HL-60 (cell line): ENCODE measurements around the gene SFMBT1.

Experiments used
- DNase-seq, 2 experiments: peaks; one replicate each; pipeline ENCODE4 v3.0.0-alpha.2; 2010 to 2020; ENCODE audit warnings: low read depth in 1 of 2, low spot score in 1 of 2
- H3K27ac ChIP-seq: fragments of 250-450 bp; sonication (Bioruptor Pico); replicated peaks from 2 replicates; pipeline ENCODE4 v1.5.1; 2020; ENCODE audit warnings: mild to moderate bottlenecking, moderate library complexity
- H3K27me3 ChIP-seq: fragments of 250-450 bp; sonication (Bioruptor Pico); 2 replicates; pipeline ENCODE4 v1.5.1; 2021; ENCODE audit warnings: mild to moderate bottlenecking, moderate library complexity; ENCODE audit not compliant: insufficient read depth, poor library complexity, severe bottlenecking
- H3K4me3 ChIP-seq: replicated peaks from 2 replicates; pipeline ENCODE4 v1.5.1; 2011; ENCODE audit warnings: mild to moderate bottlenecking, control low read depth, low read length; ENCODE audit not compliant: insufficient read depth
- GABPA ChIP-seq: IDR thresholded peaks from 2 replicates; pipeline ENCODE4 v1.6.1; 2012; ENCODE audit warnings: low read depth
- POLR2AphosphoS5 ChIP-seq: IDR thresholded peaks from 2 replicates; pipeline ENCODE4 v1.6.1; 2012; ENCODE audit warnings: low read depth
- SPI1 ChIP-seq: IDR thresholded peaks from 2 replicates; pipeline ENCODE4 v1.6.1; 2012; ENCODE audit warnings: low read depth, mild to moderate bottlenecking, borderline replicate concordance
- TF ChIP-seq, protein P1 (sequence below): IDR thresholded peaks from 2 replicates; pipeline ENCODE4 v1.6.1; 2012; ENCODE audit warnings: low read depth; ENCODE audit not compliant: insufficient replicate concordance
- TF ChIP-seq, protein P2 (sequence below): IDR thresholded peaks from one replicate; pipeline ENCODE4 v1.5.1; 2011; ENCODE audit warnings: low read length, control low read depth, inconsistent platforms; ENCODE audit not compliant: insufficient read depth

Gene SFMBT1

DNA sequence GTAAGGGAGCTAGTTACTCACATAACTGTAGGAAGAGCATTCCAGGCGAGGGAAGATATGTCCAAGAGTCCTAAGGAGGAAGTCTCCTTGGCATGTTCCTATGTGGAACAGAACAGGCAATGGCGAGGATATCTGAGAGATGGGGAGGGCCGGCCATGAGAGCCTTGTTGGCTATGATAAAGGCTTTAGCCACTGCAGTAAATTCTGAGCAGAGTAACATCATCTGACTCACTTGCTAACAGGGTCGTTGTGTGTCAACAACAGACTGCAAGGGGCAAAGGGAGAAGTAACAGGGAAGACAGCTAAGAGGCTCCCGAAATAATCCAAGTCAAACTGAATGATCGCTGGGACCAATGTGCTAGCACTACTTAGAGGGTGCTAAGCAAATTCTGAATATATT lies 21.6 kb downstream of the SFMBT1 start:
- H3K4me3 ChIP-seq: no peak overlapping the region
- no peak for DNase-seq
- no peak for TF ChIP-seq POLR2AphosphoS5
- no peak for TF ChIP-seq GABPA
- no peak for TF ChIP-seq SPI1
- TF ChIP-seq, protein P1, sequence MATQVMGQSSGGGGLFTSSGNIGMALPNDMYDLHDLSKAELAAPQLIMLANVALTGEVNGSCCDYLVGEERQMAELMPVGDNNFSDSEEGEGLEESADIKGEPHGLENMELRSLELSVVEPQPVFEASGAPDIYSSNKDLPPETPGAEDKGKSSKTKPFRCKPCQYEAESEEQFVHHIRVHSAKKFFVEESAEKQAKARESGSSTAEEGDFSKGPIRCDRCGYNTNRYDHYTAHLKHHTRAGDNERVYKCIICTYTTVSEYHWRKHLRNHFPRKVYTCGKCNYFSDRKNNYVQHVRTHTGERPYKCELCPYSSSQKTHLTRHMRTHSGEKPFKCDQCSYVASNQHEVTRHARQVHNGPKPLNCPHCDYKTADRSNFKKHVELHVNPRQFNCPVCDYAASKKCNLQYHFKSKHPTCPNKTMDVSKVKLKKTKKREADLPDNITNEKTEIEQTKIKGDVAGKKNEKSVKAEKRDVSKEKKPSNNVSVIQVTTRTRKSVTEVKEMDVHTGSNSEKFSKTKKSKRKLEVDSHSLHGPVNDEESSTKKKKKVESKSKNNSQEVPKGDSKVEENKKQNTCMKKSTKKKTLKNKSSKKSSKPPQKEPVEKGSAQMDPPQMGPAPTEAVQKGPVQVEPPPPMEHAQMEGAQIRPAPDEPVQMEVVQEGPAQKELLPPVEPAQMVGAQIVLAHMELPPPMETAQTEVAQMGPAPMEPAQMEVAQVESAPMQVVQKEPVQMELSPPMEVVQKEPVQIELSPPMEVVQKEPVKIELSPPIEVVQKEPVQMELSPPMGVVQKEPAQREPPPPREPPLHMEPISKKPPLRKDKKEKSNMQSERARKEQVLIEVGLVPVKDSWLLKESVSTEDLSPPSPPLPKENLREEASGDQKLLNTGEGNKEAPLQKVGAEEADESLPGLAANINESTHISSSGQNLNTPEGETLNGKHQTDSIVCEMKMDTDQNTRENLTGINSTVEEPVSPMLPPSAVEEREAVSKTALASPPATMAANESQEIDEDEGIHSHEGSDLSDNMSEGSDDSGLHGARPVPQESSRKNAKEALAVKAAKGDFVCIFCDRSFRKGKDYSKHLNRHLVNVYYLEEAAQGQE: no peak
- no peaks in the 10 kb centered on the region for H3K27me3 ChIP-seq
- H3K27ac ChIP-seq: no peak overlapping the region

DNA sequence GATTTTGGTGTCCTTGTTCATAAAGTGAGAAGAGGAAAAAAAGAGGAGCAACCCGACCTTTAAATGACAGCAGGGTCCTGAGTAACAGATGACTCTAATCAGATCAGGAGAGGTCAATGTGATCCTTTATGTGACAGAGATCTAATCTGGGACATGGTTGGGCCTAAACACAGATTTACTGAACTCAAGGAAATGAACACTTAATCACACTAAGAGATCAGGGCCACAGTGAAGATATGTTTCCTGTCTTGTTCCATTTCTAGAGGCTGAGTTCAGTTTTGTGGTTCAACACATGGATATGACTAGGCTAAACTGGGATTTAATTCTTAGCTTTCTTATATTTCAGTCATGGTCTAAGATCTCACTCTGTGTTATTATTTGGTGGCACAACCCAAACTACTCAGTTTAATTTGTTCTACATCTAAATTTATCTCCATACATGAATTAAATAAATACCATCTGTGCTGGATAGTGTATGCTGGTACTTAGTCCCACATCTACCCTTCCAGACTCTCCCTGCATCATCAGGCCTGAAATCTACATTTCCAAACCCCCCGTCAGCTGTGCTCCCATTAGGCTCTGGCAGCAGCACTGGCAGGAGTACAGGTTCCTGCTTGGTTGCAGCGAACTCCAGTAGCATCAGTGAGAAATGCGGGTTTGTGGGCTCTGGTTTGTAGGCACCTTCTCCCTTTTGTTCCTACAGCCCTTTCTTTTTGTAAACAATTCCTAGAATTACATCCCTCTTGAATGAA lies 22.6 kb downstream of the SFMBT1 start:
- Histone ChIP-seq H3K4me3 (no peak overlapping the region), H3K27me3 (no peaks in the 10 kb centered on the region), H3K27ac (no peak overlapping the region)
- DNase-seq: no peak
- TF ChIP-seq, protein P1: no peak

DNA sequence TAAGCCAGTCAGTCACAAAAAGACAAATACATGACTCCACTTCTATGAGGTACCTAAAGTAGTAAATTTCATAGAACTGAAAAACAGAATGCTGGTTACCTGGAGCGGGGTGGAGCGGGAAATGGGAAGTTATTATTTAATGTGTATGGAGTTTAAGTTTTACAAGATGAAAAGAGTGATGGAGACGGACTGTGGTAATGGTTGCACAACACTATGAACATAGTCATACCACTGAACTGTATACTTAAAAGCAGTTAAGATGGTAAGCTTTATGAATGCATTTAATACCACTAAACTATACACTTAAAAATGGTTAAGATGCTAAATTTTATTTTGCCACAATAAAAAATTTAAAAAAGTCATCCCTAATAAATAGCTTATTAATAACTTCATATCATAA lies 23.2 kb downstream of the SFMBT1 start:
- no peak for DNase-seq
- no peak for TF ChIP-seq GABPA
- TF ChIP-seq, protein P2, sequence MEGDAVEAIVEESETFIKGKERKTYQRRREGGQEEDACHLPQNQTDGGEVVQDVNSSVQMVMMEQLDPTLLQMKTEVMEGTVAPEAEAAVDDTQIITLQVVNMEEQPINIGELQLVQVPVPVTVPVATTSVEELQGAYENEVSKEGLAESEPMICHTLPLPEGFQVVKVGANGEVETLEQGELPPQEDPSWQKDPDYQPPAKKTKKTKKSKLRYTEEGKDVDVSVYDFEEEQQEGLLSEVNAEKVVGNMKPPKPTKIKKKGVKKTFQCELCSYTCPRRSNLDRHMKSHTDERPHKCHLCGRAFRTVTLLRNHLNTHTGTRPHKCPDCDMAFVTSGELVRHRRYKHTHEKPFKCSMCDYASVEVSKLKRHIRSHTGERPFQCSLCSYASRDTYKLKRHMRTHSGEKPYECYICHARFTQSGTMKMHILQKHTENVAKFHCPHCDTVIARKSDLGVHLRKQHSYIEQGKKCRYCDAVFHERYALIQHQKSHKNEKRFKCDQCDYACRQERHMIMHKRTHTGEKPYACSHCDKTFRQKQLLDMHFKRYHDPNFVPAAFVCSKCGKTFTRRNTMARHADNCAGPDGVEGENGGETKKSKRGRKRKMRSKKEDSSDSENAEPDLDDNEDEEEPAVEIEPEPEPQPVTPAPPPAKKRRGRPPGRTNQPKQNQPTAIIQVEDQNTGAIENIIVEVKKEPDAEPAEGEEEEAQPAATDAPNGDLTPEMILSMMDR: no peak
- TF ChIP-seq POLR2AphosphoS5: no peak
- TF ChIP-seq SPI1: no peak
- TF ChIP-seq, protein P1: no peak
- H3K4me3 ChIP-seq: no peak overlapping the region

DNA sequence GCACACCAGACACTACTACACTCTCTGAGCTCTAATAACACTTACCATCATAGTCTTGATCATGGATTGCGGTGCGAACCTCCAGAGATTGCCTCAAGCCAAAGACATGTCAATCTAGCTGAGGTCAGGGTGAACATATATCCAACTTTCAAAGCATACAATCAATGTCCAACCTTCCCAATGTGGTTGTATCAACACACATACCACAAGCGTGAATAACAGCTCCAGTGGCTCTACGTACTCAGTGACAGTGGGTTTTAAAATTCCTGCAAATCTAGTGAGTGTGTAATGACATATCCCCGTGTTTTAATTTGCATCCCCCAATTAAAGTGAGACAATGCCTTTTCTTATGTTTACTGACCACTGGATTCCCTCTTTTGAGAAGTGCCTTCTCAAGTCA lies 29.6 kb downstream of the SFMBT1 start:
- Histone ChIP-seq H3K4me3 (no peak overlapping the region), H3K27me3 (no peaks in the 10 kb centered on the region), H3K27ac (no peak overlapping the region)
- no peak for DNase-seq
- TF ChIP-seq GABPA (no peak), SPI1 (no peak), POLR2AphosphoS5 (no peak)
- TF ChIP-seq, protein P2: no peak
- TF ChIP-seq, protein P1: no peak

More for the DNA sequence above, 23.2 kb downstream of the SFMBT1 start:
- Histone ChIP-seq H3K27me3 (no peaks in the 10 kb centered on the region), H3K27ac (no peak overlapping the region)
